Neural progenitor cell (in vitro differentiated cells): ENCODE measurements around the gene SIPA1L3.

Experiments used
- EZH2 ChIP-seq: fragments of 200-600 bp; sonication (generic); IDR thresholded peaks from 2 replicates; pipeline ENCODE4 v1.6.1; 2017; ENCODE audit warnings: antibody characterized with exemption, mild to moderate bottlenecking, moderate library complexity
- TF ChIP-seq, protein P1 (sequence below): fragments of 200-600 bp; sonication (generic); IDR thresholded peaks from 2 replicates; pipeline ENCODE4 v1.5.1; 2017; ENCODE audit warnings: antibody characterized with exemption, mild to moderate bottlenecking

DNA sequence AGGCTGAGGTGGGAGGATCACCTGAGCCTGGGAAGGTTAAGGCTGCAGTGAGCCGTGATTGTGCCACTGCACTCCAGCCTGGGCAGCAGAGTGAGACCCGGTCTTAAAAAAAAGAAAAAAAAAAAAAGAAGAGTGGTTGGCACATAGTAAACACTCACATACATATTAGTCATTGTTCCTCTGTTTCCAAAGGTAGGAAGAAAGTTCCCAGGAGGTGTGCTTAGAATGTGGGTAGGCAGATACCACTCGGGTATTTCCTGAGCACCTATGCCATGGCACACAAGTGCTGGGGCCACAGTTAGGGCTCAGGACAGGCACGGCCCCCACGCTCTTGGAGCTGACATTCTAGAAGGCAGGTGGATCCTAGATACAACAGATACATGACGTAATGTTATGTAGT is 41.4 kb downstream of the SIPA1L3 start:
- TF ChIP-seq, protein P1, sequence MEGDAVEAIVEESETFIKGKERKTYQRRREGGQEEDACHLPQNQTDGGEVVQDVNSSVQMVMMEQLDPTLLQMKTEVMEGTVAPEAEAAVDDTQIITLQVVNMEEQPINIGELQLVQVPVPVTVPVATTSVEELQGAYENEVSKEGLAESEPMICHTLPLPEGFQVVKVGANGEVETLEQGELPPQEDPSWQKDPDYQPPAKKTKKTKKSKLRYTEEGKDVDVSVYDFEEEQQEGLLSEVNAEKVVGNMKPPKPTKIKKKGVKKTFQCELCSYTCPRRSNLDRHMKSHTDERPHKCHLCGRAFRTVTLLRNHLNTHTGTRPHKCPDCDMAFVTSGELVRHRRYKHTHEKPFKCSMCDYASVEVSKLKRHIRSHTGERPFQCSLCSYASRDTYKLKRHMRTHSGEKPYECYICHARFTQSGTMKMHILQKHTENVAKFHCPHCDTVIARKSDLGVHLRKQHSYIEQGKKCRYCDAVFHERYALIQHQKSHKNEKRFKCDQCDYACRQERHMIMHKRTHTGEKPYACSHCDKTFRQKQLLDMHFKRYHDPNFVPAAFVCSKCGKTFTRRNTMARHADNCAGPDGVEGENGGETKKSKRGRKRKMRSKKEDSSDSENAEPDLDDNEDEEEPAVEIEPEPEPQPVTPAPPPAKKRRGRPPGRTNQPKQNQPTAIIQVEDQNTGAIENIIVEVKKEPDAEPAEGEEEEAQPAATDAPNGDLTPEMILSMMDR: no peak
- TF ChIP-seq EZH2: no peak
